SH-SY5Y (cell line): ENCODE results near the gene ZCCHC14.

Experiments
- GATA2 ChIP-seq: IDR thresholded peaks from 2 replicates; pipeline ENCODE4 v1.6.1; 2011; ENCODE audit warnings: mild to moderate bottlenecking, low read depth, low read length
- GATA3 ChIP-seq: IDR thresholded peaks from 2 replicates; pipeline ENCODE4 v1.6.1; 2011; ENCODE audit warnings: low read depth, mild to moderate bottlenecking, low read length, moderate library complexity

- TF ChIP-seq GATA2 (no peak), GATA3 (no peak)
These were observed 99.8 kb downstream of the ZCCHC14 start for GRCh38 chr16:87392821-87393679.
